Caco-2 (cell line): Measurements from ENCODE around the gene LRRC45. TPM values are rescaled to one million over a fixed set of nuclear protein-coding genes. Genes with fewer than 3 reads are reported as not detected.

Source experiments
- BruUV-seq: library from RNA; stranded (reverse); fragments of 400-500 nt; replicated peaks from 2 replicates; lab custom pipeline; 2021; lab: Mats Ljungman, UMichigan
- CTCF ChIA-PET: fragments of 300-600 bp; sonication (Branson Sonifier 250); formaldehyde crosslinking; loops from one replicate; lab custom pipeline; 2022; ENCODE audit warnings: antibody characterized with exemption; lab: Charles Lee
- POLR2A ChIA-PET: fragments of 300-600 bp; sonication (Branson Sonifier 250); formaldehyde crosslinking; loops from one replicate; lab custom pipeline; 2022; ENCODE audit warnings: antibody characterized with exemption; lab: Charles Lee
- DNase-seq, 2 experiments: peaks; one replicate each; pipeline versions ENCODE4 v3.0.0 to v3.0.0-alpha.2; 2020 to 2022
- H3K27me3 ChIP-seq: replicated peaks from 2 replicates; pipeline ENCODE4 v1.6.0; 2011; ENCODE audit warnings: low read length; ENCODE audit not compliant: control insufficient read depth, insufficient read depth
- H3K36me3 ChIP-seq: 2 replicates; pipeline ENCODE4 v1.5.1; 2011; ENCODE audit warnings: low read length; ENCODE audit not compliant: control insufficient read depth, insufficient read depth
- H3K4me1 ChIP-seq: fragments of 250-450 bp; sonication (Bioruptor Pico); 2 replicates; pipeline ENCODE4 v1.5.1; 2020; ENCODE audit warnings: mild to moderate bottlenecking
- H3K4me3 ChIP-seq: 2 replicates; pipeline ENCODE4 v1.5.1; 2011; ENCODE audit warnings: low read depth, mild to moderate bottlenecking, control low read depth, low read length
- H3K9me3 ChIP-seq: fragments of 250-450 bp; sonication (Bioruptor Pico); 2 replicates; pipeline ENCODE4 v1.5.1; 2020; ENCODE audit warnings: mild to moderate bottlenecking, moderate library complexity
- H3K27ac Mint-ChIP-seq: one replicate; pipeline ENCODE4 v1.8.0; 2022; ENCODE audit warnings: mixed read lengths; ENCODE audit not compliant: unreplicated experiment
- H3K27me3 Mint-ChIP-seq: one replicate; pipeline ENCODE4 v1.8.0; 2022; ENCODE audit warnings: mixed read lengths; ENCODE audit not compliant: insufficient read depth, unreplicated experiment
- H3K36me3 Mint-ChIP-seq: one replicate; pipeline ENCODE4 v1.8.0; 2022; ENCODE audit warnings: mild to moderate bottlenecking, mixed read lengths; ENCODE audit not compliant: insufficient read depth, unreplicated experiment
- H3K4me1 Mint-ChIP-seq: one replicate; pipeline ENCODE4 v1.8.0; 2022; ENCODE audit warnings: low read depth, mixed read lengths; ENCODE audit not compliant: unreplicated experiment
- H3K4me3 Mint-ChIP-seq: one replicate; pipeline ENCODE4 v1.8.0; 2022; ENCODE audit warnings: mild to moderate bottlenecking, moderate library complexity, mixed read lengths; ENCODE audit not compliant: unreplicated experiment
- H3K9me3 Mint-ChIP-seq: one replicate; pipeline ENCODE4 v1.8.0; 2022; ENCODE audit warnings: mixed read lengths; ENCODE audit not compliant: unreplicated experiment
- intact Hi-C: fragments of 100-400 bp; cut with micrococcal nuclease; formaldehyde crosslinking; loops from one replicate; pipeline ENCODE4 v1.10.0; 2022; ENCODE audit not compliant: unreplicated experiment
- total RNA-seq: library from RNA; stranded (reverse); gene quantifications from 2 replicates; pipeline ENCODE4 v1.2.3, GENCODE V29; 2022
- TF ChIP-seq, protein P1 (sequence below), 2 experiments: fragments of 200-600 bp in 1 of 2; IDR thresholded peaks; 1 replicate in 1 of 2; 2 replicates in 1 of 2; pipeline versions ENCODE4 v1.5.1 to v1.8.0; 2011 to 2022; ENCODE audit warnings: antibody characterized with exemption in 1 of 2, control low read depth in 1 of 2, inconsistent platforms in 1 of 2, low read depth in 1 of 2, low read length in 1 of 2, mild to moderate bottlenecking in 1 of 2, moderate library complexity in 1 of 2; ENCODE audit not compliant: insufficient read depth in 1 of 2, severe bottlenecking in 1 of 2, unreplicated experiment in 1 of 2

Gene LRRC45
- total RNA-seq, 1 experiment from 2014 or later, result 33.2 TPM

- no peaks in the 10 kb centered on the region for H3K9me3 ChIP-seq
- H3K27ac Mint-ChIP-seq, result no peak overlapping the region
- TF ChIP-seq, protein P1, sequence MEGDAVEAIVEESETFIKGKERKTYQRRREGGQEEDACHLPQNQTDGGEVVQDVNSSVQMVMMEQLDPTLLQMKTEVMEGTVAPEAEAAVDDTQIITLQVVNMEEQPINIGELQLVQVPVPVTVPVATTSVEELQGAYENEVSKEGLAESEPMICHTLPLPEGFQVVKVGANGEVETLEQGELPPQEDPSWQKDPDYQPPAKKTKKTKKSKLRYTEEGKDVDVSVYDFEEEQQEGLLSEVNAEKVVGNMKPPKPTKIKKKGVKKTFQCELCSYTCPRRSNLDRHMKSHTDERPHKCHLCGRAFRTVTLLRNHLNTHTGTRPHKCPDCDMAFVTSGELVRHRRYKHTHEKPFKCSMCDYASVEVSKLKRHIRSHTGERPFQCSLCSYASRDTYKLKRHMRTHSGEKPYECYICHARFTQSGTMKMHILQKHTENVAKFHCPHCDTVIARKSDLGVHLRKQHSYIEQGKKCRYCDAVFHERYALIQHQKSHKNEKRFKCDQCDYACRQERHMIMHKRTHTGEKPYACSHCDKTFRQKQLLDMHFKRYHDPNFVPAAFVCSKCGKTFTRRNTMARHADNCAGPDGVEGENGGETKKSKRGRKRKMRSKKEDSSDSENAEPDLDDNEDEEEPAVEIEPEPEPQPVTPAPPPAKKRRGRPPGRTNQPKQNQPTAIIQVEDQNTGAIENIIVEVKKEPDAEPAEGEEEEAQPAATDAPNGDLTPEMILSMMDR (IDR thresholded peaks at IDR 0.05; ENCODE audit: insufficient read depth in 1 of 2, low read depth in 1 of 2, low read length in 1 of 2, severe bottlenecking in 1 of 2, unreplicated experiment in 1 of 2), result no peak
- peaks cover 17% of the 10 kb centered on the region for H3K36me3 Mint-ChIP-seq
- no peak for DNase-seq
- no peaks in the 10 kb centered on the region for H3K27me3 Mint-ChIP-seq
- H3K4me1 Mint-ChIP-seq, result no peaks in the 10 kb centered on the region
- POLR2A ChIA-PET, result no interaction called here
- no peak overlapping the region for H3K4me3 Mint-ChIP-seq
- H3K36me3 ChIP-seq, result no peaks in the 10 kb centered on the region; the same call in 1 of the 2 replicates
- BruUV-seq, result no TSS peak
- CTCF ChIA-PET, result no interaction called here
- H3K9me3 Mint-ChIP-seq, result no peaks in the 10 kb centered on the region
- H3K27me3 ChIP-seq, result no peaks in the 10 kb centered on the region
- H3K4me3 ChIP-seq, result no peak overlapping the region
- peaks cover 19% of the 10 kb centered on the region for H3K4me1 ChIP-seq
- intact Hi-C loops, result no loop called here
These were observed 15.9 kb upstream of the LRRC45 start for GRCh38 chr17:82007228-82007494.

DNA sequence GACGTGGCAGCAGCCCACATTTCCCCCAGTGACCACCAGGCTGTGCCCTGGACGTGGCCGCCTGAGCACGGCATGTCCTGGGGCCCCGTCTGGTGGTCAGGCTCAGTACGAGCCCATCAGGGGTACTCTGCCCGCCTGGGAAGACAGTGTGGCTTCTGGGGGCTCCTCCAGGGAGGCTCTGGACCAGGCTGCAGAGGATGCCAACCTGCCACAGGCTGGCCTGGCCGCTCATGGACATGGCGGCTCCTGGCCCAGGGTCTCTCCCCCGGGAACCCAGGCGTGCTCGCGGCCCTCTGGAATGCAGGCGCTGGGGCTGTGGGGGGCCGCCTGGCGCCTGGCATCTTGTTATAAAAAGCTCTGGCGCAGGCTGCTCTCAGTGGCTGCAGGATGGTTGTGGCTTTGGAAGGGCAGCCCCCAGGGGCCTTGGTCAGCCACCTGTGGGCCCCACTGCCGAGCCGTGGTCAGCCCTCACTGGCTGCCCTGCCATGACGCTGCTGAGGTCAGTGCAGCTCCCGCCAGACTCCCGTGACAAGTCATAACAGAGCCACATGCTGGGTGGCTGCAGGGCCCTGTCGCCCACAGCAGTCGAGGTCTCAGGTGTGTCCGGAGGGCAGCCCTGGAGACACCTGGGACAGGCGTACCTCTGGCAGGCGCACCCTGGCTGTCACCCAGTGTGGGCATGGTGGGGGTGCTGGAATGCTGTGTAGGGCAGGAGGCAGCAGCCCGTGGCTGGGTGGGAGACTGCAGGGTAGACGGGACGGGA, 15.4 kb upstream of the LRRC45 start:
- Mint-ChIP-seq H3K27ac (no peak overlapping the region), H3K36me3 (peaks cover 17% of the 10 kb centered on the region), H3K27me3 (no peaks in the 10 kb centered on the region), H3K9me3 (no peaks in the 10 kb centered on the region), H3K4me3 (no peak overlapping the region), H3K4me1 (no peaks in the 10 kb centered on the region)
- no TSS peak for BruUV-seq
- intact Hi-C loops, result no loop called here
- Histone ChIP-seq H3K36me3 (no peaks in the 10 kb centered on the region; the same call in 1 of the 2 replicates), H3K4me3 (no peak overlapping the region), H3K9me3 (no peaks in the 10 kb centered on the region), H3K4me1 (peaks cover 14% of the 10 kb centered on the region), H3K27me3 (no peaks in the 10 kb centered on the region)
- no peak for DNase-seq
- POLR2A ChIA-PET, result no interaction called here
- TF ChIP-seq, protein P1 (IDR thresholded peaks at IDR 0.05; ENCODE audit: insufficient read depth in 1 of 2, low read depth in 1 of 2, low read length in 1 of 2, severe bottlenecking in 1 of 2, unreplicated experiment in 1 of 2), result no peak
- CTCF ChIA-PET, result no interaction called here

DNA sequence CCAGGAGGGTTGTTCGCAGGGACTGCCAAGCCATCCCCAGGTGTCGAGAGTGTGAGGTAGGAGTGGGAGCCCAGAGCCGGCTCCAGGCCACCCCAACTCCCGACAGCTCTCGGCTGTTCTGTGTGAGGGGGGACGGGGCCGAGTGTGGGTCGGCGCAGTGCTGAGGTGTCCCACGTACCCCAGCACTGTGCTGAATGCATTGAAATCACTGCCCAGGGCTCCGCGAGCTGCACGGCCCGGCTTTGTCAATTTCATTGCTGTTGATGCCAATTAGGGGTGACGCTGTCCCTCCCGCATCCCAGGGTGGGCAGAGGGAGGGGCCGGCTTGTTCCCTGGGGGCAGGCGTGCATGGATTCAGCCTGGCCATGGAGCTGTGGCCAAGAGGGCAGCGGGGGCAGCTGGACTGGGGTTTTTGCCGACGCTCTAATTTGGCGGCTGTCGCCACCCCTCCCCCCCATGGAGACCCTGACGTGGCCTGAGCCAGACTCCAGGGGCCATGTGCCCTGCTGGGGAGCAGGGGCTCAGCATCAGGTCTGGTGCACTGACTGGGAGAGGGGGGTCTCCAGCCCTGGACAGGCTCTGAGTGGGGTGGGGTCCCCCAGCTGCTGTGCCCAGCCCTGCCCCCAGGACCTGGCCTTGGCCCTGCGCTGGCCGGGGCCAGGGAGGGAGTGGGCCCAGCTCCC, 14.7 kb upstream of the LRRC45 start:
- CTCF ChIA-PET, result no interaction called here
- Histone ChIP-seq H3K4me3 (no peak overlapping the region), H3K4me1 (peaks cover 10% of the 10 kb centered on the region), H3K36me3 (no peaks in the 10 kb centered on the region), H3K27me3 (no peaks in the 10 kb centered on the region), H3K9me3 (no peaks in the 10 kb centered on the region)
- intact Hi-C loops, result no loop called here
- Mint-ChIP-seq H3K36me3 (peaks cover 17% of the 10 kb centered on the region), H3K27ac (no peak overlapping the region), H3K27me3 (no peaks in the 10 kb centered on the region), H3K4me3 (no peak overlapping the region), H3K4me1 (no peaks in the 10 kb centered on the region), H3K9me3 (no peaks in the 10 kb centered on the region)
- DNase-seq, result no peak
- BruUV-seq, result no TSS peak
- TF ChIP-seq, protein P1 (IDR thresholded peaks at IDR 0.05; ENCODE audit: insufficient read depth in 1 of 2, low read depth in 1 of 2, low read length in 1 of 2, severe bottlenecking in 1 of 2, unreplicated experiment in 1 of 2), result no peak
- POLR2A ChIA-PET, result no interaction called here
